C4-2B (cell line): ENCODE measurements around the gene TMEM218.

Experiments used
- H3K27ac ChIP-seq: fragments of 450-650 bp; 2 replicates; pipeline ENCODE4 v1.5.1; 2017
- ZFX ChIP-seq: fragments of 450-650 bp; IDR thresholded peaks from 2 replicates; pipeline ENCODE4 v1.6.1; 2017
- TF ChIP-seq, protein P1 (sequence below): fragments of 450-650 bp; conservative IDR thresholded peaks from 2 replicates; pipeline ENCODE4 v1.5.1; 2017; ENCODE audit warnings: mild to moderate bottlenecking

TMEM218 gene

DNA sequence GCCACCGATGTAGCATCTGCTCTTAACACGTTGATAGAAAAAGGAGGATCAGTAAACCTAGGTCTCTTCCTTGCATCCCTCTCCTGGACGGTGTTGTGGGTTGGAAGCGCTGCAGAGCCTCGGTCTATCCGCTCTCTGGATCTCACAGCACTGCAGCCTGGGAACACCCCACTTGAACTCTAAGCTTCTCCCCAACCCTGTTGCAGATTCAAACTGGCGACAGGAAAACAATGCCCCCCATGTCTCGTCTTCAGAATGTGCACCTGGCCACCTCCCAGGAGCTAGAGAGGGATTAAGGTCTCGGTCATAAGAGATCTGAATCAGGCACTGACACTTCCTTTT is 454 bp downstream of the TMEM218 start:
- peak overlapping the region; percentile 79 for H3K27ac ChIP-seq
- TF ChIP-seq ZFX, result no peak
- TF ChIP-seq, protein P1, sequence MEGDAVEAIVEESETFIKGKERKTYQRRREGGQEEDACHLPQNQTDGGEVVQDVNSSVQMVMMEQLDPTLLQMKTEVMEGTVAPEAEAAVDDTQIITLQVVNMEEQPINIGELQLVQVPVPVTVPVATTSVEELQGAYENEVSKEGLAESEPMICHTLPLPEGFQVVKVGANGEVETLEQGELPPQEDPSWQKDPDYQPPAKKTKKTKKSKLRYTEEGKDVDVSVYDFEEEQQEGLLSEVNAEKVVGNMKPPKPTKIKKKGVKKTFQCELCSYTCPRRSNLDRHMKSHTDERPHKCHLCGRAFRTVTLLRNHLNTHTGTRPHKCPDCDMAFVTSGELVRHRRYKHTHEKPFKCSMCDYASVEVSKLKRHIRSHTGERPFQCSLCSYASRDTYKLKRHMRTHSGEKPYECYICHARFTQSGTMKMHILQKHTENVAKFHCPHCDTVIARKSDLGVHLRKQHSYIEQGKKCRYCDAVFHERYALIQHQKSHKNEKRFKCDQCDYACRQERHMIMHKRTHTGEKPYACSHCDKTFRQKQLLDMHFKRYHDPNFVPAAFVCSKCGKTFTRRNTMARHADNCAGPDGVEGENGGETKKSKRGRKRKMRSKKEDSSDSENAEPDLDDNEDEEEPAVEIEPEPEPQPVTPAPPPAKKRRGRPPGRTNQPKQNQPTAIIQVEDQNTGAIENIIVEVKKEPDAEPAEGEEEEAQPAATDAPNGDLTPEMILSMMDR, result no peak

DNA sequence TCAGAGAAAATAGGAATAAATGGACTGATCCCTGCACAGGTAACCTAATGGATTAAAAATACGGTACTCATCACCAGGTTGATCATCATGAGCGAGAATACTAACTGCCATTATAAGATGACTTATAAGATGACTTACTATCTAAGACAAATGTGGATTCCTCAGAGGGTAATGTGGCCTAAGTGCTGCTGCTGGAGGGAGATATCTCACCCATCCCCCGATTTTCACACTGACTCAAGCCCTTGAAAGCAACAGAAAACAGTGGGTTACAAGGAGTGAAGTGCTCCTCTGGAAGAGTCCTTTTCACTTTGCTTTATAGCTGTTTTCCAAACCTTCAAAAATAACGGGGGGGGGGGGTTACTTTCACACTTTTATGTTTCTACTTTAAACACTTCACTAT is 920 bp downstream of the TMEM218 start:
- TF ChIP-seq, protein P1, result no peak
- no peak for TF ChIP-seq ZFX
- peak overlapping the region; percentile 79 for H3K27ac ChIP-seq

DNA sequence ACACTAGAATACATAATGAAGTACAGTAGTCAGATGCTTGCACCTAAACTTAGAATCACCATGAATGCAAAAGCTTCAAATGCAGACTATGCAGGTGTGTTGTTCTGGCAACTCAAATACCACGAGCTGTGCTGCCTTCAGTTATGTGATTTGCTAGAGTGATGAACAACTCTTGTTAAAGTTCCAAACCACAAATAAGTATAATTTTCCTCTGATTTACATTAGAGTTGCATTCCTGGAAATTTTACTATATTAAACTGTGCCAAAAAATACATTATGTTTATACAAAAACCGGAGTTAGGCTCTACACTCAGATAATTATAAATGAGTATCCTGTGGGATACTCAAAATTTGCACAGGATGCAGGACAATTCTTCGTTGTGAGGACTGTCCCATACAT is 3.0 kb downstream of the TMEM218 start:
- TF ChIP-seq, protein P1, result no peak
- TF ChIP-seq ZFX, result no peak

DNA sequence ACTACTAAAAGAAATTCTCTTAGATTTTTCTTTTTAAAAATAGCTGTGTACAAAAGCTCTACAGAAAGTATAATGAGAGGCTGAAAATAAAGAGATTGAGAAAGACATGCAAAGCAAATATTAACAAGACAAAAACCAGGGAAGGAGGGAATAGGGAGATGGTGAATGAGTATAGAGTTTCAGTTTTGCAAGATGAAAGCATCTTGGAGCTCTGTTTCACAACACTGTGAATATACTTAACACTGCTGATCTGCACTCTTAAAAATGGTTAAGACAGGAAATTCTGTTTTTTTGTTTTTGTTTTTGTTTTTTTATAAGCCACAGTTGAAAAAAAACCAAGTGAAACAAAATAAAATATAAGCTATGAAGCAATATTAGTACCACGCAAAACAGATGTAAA is 5.5 kb downstream of the TMEM218 start:
- H3K27ac ChIP-seq, result no peak overlapping the region
- TF ChIP-seq, protein P1, result no peak
- no peak for TF ChIP-seq ZFX

More for the DNA sequence above, 3.0 kb downstream of the TMEM218 start:
- no peak overlapping the region for H3K27ac ChIP-seq

DNA sequence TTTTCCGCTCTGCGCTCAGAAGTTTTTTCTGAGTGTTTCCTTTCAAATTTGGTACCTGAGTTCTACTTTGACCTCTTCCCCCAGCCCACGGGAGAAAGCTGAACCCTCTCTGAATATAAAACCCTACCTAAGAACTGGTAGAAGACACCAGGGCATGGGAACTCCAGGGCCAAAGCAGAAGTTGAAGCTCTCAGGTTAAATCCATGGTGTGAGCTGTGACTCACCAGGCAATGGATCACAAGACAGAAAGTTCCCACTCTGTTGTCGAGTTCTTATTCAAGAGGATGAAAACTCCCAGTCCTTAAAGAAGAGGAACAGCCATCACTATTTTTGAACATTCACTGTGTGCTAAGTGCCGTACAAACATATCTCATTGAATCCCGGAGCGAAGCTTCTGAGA is 8.9 kb downstream of the TMEM218 start:
- no peak overlapping the region for H3K27ac ChIP-seq
- TF ChIP-seq, protein P1, result no peak
- no peak for TF ChIP-seq ZFX

DNA sequence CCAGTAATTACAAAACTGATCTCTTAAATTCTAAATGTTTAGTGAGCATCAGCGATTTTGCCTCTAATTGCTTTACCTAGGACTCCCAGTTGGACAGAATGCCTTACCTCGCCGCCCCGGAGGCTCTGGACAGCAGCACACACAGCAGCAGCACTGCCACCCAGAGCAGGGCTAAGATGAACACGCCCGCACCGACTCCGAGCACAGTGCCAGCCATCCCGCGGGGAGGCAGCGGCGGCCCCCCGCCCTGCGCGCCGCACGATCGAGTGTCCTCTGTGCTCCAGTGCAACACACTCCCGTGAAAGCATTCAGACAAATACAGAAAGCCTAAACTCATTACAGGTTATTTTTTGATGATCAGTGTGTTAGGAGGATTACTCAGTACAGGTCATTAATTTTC is 9.4 kb downstream of the TMEM218 start:
- no peak overlapping the region for H3K27ac ChIP-seq
- TF ChIP-seq, protein P1, result no peak
- TF ChIP-seq ZFX, result no peak

DNA sequence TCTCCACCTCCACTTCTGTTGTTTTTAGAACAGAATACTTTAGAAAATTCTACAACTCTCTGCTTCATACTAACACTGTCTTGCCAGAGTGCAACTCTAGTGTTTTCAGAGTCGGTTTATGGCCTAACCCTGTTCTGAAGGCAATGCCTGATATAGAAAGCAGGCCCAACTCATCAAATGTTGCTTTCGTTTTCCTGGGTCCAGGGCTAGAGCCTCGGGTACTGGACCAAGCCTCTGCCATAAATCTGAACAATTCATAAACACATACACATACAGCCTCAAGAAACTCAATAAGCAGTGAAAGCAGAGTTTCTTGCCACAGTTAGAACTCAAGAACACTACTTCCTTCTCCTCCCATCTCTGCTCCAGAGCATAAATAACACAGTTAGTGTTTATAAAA is 9.8 kb downstream of the TMEM218 start:
- no peak for TF ChIP-seq ZFX
- TF ChIP-seq, protein P1, result no peak
- H3K27ac ChIP-seq, result no peak overlapping the region
